PC-3 (cell line): ENCODE data around the gene PIGU. TPM values are rescaled to one million over a fixed set of nuclear protein-coding genes. Genes with fewer than 3 reads are reported as not detected.
"Not testable (repeated sequence)": the region's sequence is repeated elsewhere in the genome, so short reads cannot be mapped to it uniquely, and the experiment has no call there.

Source experiments
- ATAC-seq: fragments of 200-7000 bp; cut with Tn5 transposase; 2 replicates; pipeline ENCODE4 v1.9.1; 2020; ENCODE audit warnings: mild to moderate bottlenecking, moderate library complexity
- Bru-seq: library from RNA; stranded (reverse); fragments of 400-500 nt; gene quantifications from one replicate; lab custom pipeline; 2021; lab: Mats Ljungman, UMichigan
- BruChase-seq, 2 experiments: library from RNA; stranded (reverse); fragments of 400-500 nt; gene quantifications; one replicate each; lab custom pipeline; 2021; lab: Mats Ljungman, UMichigan
- BruUV-seq: library from RNA; stranded (reverse); fragments of 400-500 nt; replicated peaks from 2 replicates; lab custom pipeline; 2021; lab: Mats Ljungman, UMichigan
- CTCF ChIA-PET: fragments of 300-600 bp; sonication (Branson Sonifier 250); formaldehyde crosslinking; loops from one replicate; lab custom pipeline; 2022; ENCODE audit warnings: antibody characterized with exemption; lab: Charles Lee
- POLR2A ChIA-PET: fragments of 300-600 bp; sonication (Branson Sonifier 250); formaldehyde crosslinking; loops from one replicate; lab custom pipeline; 2022; ENCODE audit warnings: antibody characterized with exemption; ENCODE audit not compliant: unreplicated experiment; lab: Charles Lee
- DNase-seq: peaks from one replicate; pipeline ENCODE4 v3.0.0-alpha.2; 2015
- H2AFZ ChIP-seq: fragments of 300-600 bp; sonication (generic); 2 replicates; pipeline ENCODE4 v1.6.0; 2016; ENCODE audit warnings: antibody characterized with exemption, low read length
- H3F3A ChIP-seq: fragments of 300-600 bp; sonication (generic); one replicate; pipeline ENCODE4 v1.6.0; 2017; ENCODE audit warnings: antibody characterized with exemption, low read length, control low read depth, mild to moderate bottlenecking; ENCODE audit not compliant: unreplicated experiment
- H3K27ac ChIP-seq: fragments of 300-600 bp; sonication (generic); 2 replicates; pipeline ENCODE4 v1.5.1; 2016; ENCODE audit warnings: mild to moderate bottlenecking, low read length
- H3K27me3 ChIP-seq: fragments of 300-600 bp; sonication (generic); 2 replicates; pipeline ENCODE4 v1.6.1; 2016; ENCODE audit warnings: low read length, mixed read lengths
- H3K36me3 ChIP-seq: fragments of 300-600 bp; sonication (generic); 2 replicates; pipeline ENCODE4 v1.6.1; 2016; ENCODE audit warnings: low read depth, mixed run types, low read length, mixed read lengths
- H3K4me1 ChIP-seq: fragments of 300-600 bp; sonication (generic); 2 replicates; pipeline ENCODE4 v1.5.1; 2016; ENCODE audit warnings: low read length; ENCODE audit not compliant: insufficient read depth
- H3K4me2 ChIP-seq: fragments of 300-600 bp; sonication (generic); 2 replicates; pipeline ENCODE4 v1.6.0; 2016; ENCODE audit warnings: low read length
- H3K4me3 ChIP-seq: fragments of 300-600 bp; sonication (generic); 2 replicates; pipeline ENCODE4 v1.5.1; 2016; ENCODE audit warnings: mild to moderate bottlenecking, low read length, mixed read lengths
- H3K79me2 ChIP-seq: fragments of 300-600 bp; sonication (generic); 2 replicates; pipeline ENCODE4 v1.6.1; 2017; ENCODE audit warnings: low read length, mixed read lengths
- H3K9ac ChIP-seq: fragments of 300-600 bp; sonication (generic); 2 replicates; pipeline ENCODE4 v1.6.0; 2016; ENCODE audit warnings: mild to moderate bottlenecking, low read length
- H3K9me2 ChIP-seq: fragments of 300-600 bp; sonication (generic); replicated peaks from 2 replicates; pipeline ENCODE4 v1.6.1; 2016; ENCODE audit warnings: mixed run types, low read length, mixed read lengths
- H3K9me3 ChIP-seq: fragments of 300-600 bp; sonication (generic); 2 replicates; pipeline ENCODE4 v1.6.1; 2016; ENCODE audit warnings: low read length, mixed read lengths
- H4K20me1 ChIP-seq: fragments of 300-600 bp; sonication (generic); 2 replicates; pipeline ENCODE4 v1.6.1; 2016; ENCODE audit warnings: low read length, mixed read lengths
- EZH2 ChIP-seq: fragments of 300-600 bp; sonication (generic); IDR thresholded peaks from one replicate; pipeline ENCODE4 v1.6.1; 2017; ENCODE audit warnings: antibody characterized with exemption, mild to moderate bottlenecking, low read length; ENCODE audit not compliant: unreplicated experiment
- EZH2phosphoT487 ChIP-seq: fragments of 300-600 bp; sonication (generic); IDR thresholded peaks from 2 replicates; pipeline ENCODE4 v1.6.1; 2018; ENCODE audit warnings: mild to moderate bottlenecking, antibody characterized with exemption, low read length, borderline replicate concordance
- intact Hi-C: fragments of 100-400 bp; cut with micrococcal nuclease; formaldehyde crosslinking; loops from 2 replicates; pipeline ENCODE4 v1.9.0; 2023
- long read RNA-seq: library from polyadenylated mRNA; unstranded; transcript quantifications from one replicate; pipeline ENCODE4 v2.0.0, GENCODE V29; 2021; ENCODE audit not compliant: unreplicated experiment
- total RNA-seq: library from RNA; depleted of rRNA; stranded (reverse); fragments of >200 nt; gene quantifications from 2 replicates; pipeline ENCODE4 v1.2.3, GENCODE V29; 2014; rRNA removed
- TF ChIP-seq, protein P1 (sequence below): fragments of 300-600 bp; sonication (generic); conservative IDR thresholded peaks from 2 replicates; pipeline ENCODE4 v1.5.1; 2017; ENCODE audit warnings: antibody characterized with exemption, low read depth, mild to moderate bottlenecking, low read length

The PIGU gene, protein sequence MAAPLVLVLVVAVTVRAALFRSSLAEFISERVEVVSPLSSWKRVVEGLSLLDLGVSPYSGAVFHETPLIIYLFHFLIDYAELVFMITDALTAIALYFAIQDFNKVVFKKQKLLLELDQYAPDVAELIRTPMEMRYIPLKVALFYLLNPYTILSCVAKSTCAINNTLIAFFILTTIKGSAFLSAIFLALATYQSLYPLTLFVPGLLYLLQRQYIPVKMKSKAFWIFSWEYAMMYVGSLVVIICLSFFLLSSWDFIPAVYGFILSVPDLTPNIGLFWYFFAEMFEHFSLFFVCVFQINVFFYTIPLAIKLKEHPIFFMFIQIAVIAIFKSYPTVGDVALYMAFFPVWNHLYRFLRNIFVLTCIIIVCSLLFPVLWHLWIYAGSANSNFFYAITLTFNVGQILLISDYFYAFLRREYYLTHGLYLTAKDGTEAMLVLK
- 24.5 and 27.9 TPM in 2 replicates for total RNA-seq
- Bru-seq, nascent RNA, result percentile 65 among the genes with signal in this experiment
- BruChase-seq, experiment 1, labeled RNA remaining after a 6-hour chase, result percentile 55 among the genes with signal in this experiment
- percentile 57 among the genes with signal in this experiment for BruChase-seq, experiment 2, labeled RNA remaining after a 2-hour chase
- long read RNA-seq, transcript PIGU-201 (12 exons, 1,632 nt), result major isoform, 15 of 24 reads
- long read RNA-seq, partial matches to known transcripts, result 5 of 24 reads
- long read RNA-seq, other reads (novel, unspliced or antisense), result 4 of 24 reads

DNA sequence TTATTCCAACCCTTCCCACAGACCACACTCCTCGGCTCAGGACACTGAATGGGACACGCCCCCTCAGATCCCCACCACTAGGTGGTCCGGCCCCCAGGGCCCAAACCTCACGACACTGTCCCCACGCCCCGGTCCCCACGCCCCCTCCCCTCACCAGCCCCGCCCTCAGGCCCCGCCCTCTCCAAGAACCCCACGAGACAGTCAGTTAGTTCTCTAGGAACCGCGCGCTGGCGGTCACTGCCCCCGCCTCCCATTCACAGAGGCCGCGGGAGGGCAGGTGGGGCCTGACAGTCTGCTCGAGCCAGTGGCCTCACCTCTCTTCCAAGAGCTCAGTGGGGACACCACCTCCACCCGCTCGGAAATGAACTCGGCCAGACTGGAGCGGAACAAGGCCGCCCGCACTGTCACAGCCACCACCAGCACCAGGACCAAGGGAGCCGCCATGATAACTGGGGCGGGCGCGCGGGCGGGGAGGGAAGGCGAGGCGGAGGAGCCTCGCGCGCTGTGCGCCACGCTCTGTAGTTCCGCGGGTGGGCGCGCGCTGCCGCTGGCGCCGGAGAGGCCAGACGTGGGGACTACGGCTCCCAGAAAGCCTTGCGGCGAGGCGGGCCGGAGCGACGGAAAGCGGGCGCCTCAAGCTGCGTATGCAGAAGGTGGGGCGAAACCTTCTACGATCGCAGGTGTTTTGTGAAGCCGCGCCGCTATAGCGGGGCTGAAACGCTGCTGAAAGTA, at the start of gene PIGU:
PIGU (minus strand) TSS at position 451 of the 732 bp plus-strand sequence; CDS start at position 444, 7 bp downstream.
- Histone ChIP-seq H4K20me1 (no peaks in the 10 kb centered on the region), H3K4me1 (peaks cover 13% of the 10 kb centered on the region), H3F3A (no peaks in the 10 kb centered on the region), H3K27ac (peak within 1 kb of the TSS; percentile 79), H3K27me3 (no peaks in the 10 kb centered on the region), H3K79me2 (peaks cover 33% of the 10 kb centered on the region), H3K4me3 (peak within 1 kb of the TSS; percentile 83), H2AFZ (peak within 1 kb of the TSS; percentile 98), H3K4me2 (peak within 1 kb of the TSS; percentile 99), H3K9me3 (no peaks in the 10 kb centered on the region), H3K36me3 (no peaks in the 10 kb centered on the region), H3K9me2 (no peaks in the 10 kb centered on the region), H3K9ac (peak within 1 kb of the TSS; percentile 93)
- ATAC-seq (peak; percentile 95), DNase-seq (peak; percentile 98)
- TF ChIP-seq, protein P1, sequence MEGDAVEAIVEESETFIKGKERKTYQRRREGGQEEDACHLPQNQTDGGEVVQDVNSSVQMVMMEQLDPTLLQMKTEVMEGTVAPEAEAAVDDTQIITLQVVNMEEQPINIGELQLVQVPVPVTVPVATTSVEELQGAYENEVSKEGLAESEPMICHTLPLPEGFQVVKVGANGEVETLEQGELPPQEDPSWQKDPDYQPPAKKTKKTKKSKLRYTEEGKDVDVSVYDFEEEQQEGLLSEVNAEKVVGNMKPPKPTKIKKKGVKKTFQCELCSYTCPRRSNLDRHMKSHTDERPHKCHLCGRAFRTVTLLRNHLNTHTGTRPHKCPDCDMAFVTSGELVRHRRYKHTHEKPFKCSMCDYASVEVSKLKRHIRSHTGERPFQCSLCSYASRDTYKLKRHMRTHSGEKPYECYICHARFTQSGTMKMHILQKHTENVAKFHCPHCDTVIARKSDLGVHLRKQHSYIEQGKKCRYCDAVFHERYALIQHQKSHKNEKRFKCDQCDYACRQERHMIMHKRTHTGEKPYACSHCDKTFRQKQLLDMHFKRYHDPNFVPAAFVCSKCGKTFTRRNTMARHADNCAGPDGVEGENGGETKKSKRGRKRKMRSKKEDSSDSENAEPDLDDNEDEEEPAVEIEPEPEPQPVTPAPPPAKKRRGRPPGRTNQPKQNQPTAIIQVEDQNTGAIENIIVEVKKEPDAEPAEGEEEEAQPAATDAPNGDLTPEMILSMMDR, result no peak
- TF ChIP-seq EZH2phosphoT487 (no peak), EZH2 (no peak)
- BruUV-seq, result no TSS peak
- ChIA-PET POLR2A (interaction anchor here (0.6 to 1.3 kb wide), 2 partner anchors 32 to 149 kb away, joined by 3 to 7 read pairs; partner anchors contain the start of gene NCOA6), CTCF (no interaction called here)
- intact Hi-C loops, result loop anchor here (1.0 to 2.0 kb wide), 3 partner anchors 32 to 98 kb away; no protein-coding TSS in a partner anchor

DNA sequence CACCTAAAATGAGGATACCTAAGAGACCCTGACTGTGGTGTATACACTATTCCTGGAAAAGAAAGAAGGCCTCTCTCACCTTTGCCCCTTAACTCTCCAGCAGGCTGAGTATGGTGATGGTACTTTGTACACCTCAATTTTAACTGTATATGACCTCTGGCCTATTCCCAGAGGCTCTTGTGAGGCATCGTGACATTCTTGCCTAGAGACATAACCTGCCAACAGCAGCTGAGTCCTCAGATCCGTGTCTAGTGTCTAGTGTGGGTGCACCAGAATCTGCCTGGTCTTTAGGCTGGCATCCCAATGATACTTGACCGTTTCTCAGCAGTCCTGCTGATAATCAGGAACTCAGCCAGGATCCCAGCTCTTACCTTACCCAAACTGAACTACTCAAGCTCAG, 47.3 kb upstream of the PIGU start:
- H3K9me2 ChIP-seq, result no peaks in the 10 kb centered on the region
- CTCF ChIA-PET, result no interaction called here
- POLR2A ChIA-PET, result interaction anchor here (0.6 kb wide), 1 partner anchor 11 kb away, joined by 4 read pairs; no protein-coding TSS in a partner anchor
- H3K4me1 ChIP-seq, result no peaks in the 10 kb centered on the region
- H4K20me1 ChIP-seq, result peaks cover 4% of the 10 kb centered on the region; the same call in 1 of the 2 replicates
- no peak overlapping the region for H3K9ac ChIP-seq
- TF ChIP-seq, protein P1, result no peak
- TF ChIP-seq EZH2phosphoT487 (no peak), EZH2 (no peak)
- BruUV-seq, result no TSS peak
- no peak overlapping the region for H3K4me3 ChIP-seq
- H3K27me3 ChIP-seq, result no peaks in the 10 kb centered on the region
- H3K9me3 ChIP-seq, result no peaks in the 10 kb centered on the region
- no peak for ATAC-seq
- intact Hi-C loops, result no loop called here
- no peak overlapping the region for H3K4me2 ChIP-seq
- H2AFZ ChIP-seq, result no peak overlapping the region
- DNase-seq, result no peak
- H3K36me3 ChIP-seq, result peaks cover 36% of the 10 kb centered on the region
- H3K27ac ChIP-seq, result no peak overlapping the region
- no peaks in the 10 kb centered on the region for H3F3A ChIP-seq
- H3K79me2 ChIP-seq, result no peaks in the 10 kb centered on the region

DNA sequence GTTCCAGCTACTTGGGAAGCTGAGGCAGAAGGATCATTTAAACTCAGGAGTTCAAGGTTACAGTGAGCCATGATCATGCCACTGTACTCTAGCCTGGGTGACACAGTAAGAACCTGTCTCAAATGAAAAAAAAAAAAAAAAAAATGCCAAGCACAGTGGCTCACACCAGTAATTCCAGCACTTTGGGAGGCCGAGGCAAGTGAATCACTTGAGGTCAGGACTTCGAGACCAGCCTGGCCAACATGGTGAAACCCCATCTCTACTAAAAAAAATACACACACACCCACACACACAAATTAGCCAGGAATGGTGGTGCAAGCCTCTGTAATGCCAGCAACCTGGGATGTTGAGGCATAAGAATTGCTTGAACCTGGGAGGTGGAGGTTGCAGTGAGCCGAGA, 45.7 kb upstream of the PIGU start:
- H3K4me3 ChIP-seq, ATAC-seq, H3K4me1 ChIP-seq, H3F3A ChIP-seq, H3K9ac ChIP-seq, H3K9me3 ChIP-seq, H2AFZ ChIP-seq, H3K4me2 ChIP-seq, BruUV-seq, CTCF ChIA-PET, intact Hi-C loops, H3K27ac ChIP-seq, H3K79me2 ChIP-seq, H4K20me1 ChIP-seq, H3K27me3 ChIP-seq, DNase-seq, H3K9me2 ChIP-seq: not testable (repeated sequence)
- POLR2A ChIA-PET, result interaction anchor here (0.8 kb wide), 1 partner anchor 12 kb away, joined by 6 read pairs; no protein-coding TSS in a partner anchor
- H3K36me3 ChIP-seq, result peaks cover 33% of the 10 kb centered on the region
